Pancreas (tissue), 10 donors: ENCODE data around the gene SFXN5. TPM values are rescaled to one million over a fixed set of nuclear protein-coding genes. Genes with fewer than 3 reads are reported as not detected.

ENCODE experiments used
- ATAC-seq, 4 donors: fragments of 200-7000 bp; cut with Tn5 transposase; one replicate each; pipeline versions ENCODE4 v1.8.0 to v1.9.1; 2020; ENCODE audit warnings: mild to moderate bottlenecking in 4 of 4, moderate library complexity in 4 of 4
- DNase-seq, 6 donors: peaks; one replicate each; pipeline ENCODE4 v3.0.0-alpha.2; 2020
- FAIRE-seq: peaks from 2 replicates; lab custom pipeline; 2012; peaks lifted over from hg19 to GRCh38; lab: Jason Lieb, UNC
- H3K27ac ChIP-seq, 4 donors: fragments of 200-600 bp; sonication (generic); 1 replicate in 3 of 4; 2 replicates in 1 of 4; pipeline versions ENCODE4 v1.5.0 to v1.8.0; 2020
- H3K27me3 ChIP-seq, 4 donors: fragments of 200-600 bp; one replicate each; pipeline ENCODE4 v1.8.0; 2021
- H3K36me3 ChIP-seq, 3 donors: fragments of 200-600 bp; sonication (generic) in 1 of 3; one replicate each; pipeline versions ENCODE4 v1.5.0 to v1.8.0; 2020 to 2021
- H3K4me1 ChIP-seq, 3 donors: fragments of 200-600 bp; one replicate each; pipeline ENCODE4 v1.8.0; 2021
- H3K4me3 ChIP-seq, 4 donors: fragments of 200-600 bp; sonication (generic) in 2 of 4; one replicate each; pipeline versions ENCODE4 v1.5.0 to v1.8.0; 2020 to 2021
- H3K9me3 ChIP-seq, 4 donors: fragments of 200-600 bp; one replicate each; pipeline ENCODE4 v1.8.0; 2021
- CTCF ChIP-seq, 4 donors: fragments of 200-600 bp; sonication (generic) in 3 of 4; IDR thresholded peaks; one replicate each; pipeline versions ENCODE4 v1.5.0 to v1.8.0; 2021; ENCODE audit warnings: antibody characterized with exemption in 4 of 4
- WGBS, 2 donors: extraction: QIAGEN DNeasy Blood & Tissue Kit; methylation state at CpG; one replicate each; pipeline ENCODE4 v1.1.7; 2013; 5-methylcytosine and 5-hydroxymethylcytosine counted together
- intact Hi-C, 3 donors: fragments of 100-400 bp; cut with DNase I; formaldehyde crosslinking; loops; one replicate each; pipeline versions ENCODE4 v1.11.1 to v1.14.2; 2022
- polyA plus RNA-seq, 2 donors: library from polyadenylated mRNA; stranded (reverse); fragments of 200-250 nt; gene quantifications; one replicate each; pipeline ENCODE4 v1.2.3, GENCODE V29; 2013
- total RNA-seq, 6 donors: library from RNA; stranded (reverse); fragmentation: NEBNext Ultra II Directional in 4 of 6; extraction: Animal tissue kit (Norgen Biotek cat#: 25700) in 4 of 6; gene quantifications; one replicate each; pipeline versions ENCODE4 v1.2.1 to v1.2.4, GENCODE V29; 2021 to 2023
- donor health status: healthy with polysubstance abuse.
- donor health status: DM: no; HTN: no; CAD: no; lungs with moderate emphysema.
- donor health status: DM: no; HTN: no; CAD: no.
- donor health status: control.
- donor health status: control.
- donor health status: Bipolar disorder and iron deficiency.
- donor health status: DM: yes; HTN: yes; CAD: no.
- donor health status: DM: no; HTN: no; CAD: no.
- donor health status: DM: no; HTN: no; CAD: no.
- donor health status: DM: yes; HTN: yes; CAD: no.

SFXN5 gene
- total and polyA plus RNA-seq, 8 donors, result 2.6 to 8.4 (median 5.4) TPM

GRCh38 chr2:73082523-73083410 lies 11.3 kb upstream of the SFXN5 start:
- TF ChIP-seq CTCF (IDR thresholded peaks at IDR 0.05), result no peak
- peaks cover 0 to 9% (median 0%) of the 10 kb centered on the region in 3 donors for H3K36me3 ChIP-seq
- FAIRE-seq (no peak), ATAC-seq (no peak), DNase-seq (no peak)
- intact Hi-C loops, result loop anchor here in 2 of 3 donors (5.0 to 10.0 kb wide), 3 partner anchors 62 to 98 kb away; no protein-coding TSS in a partner anchor
- no peaks in the 10 kb centered on the region for H3K4me1 ChIP-seq
- no peaks in the 10 kb centered on the region for H3K27me3 ChIP-seq
- H3K9me3 ChIP-seq, result no peaks in the 10 kb centered on the region
- 83 to 84% methylated on average over 13 of the region's 13 CpGs for WGBS, 2 donors
- H3K27ac ChIP-seq, result no peak overlapping the region
- H3K4me3 ChIP-seq, result no peak overlapping the region

GRCh38 chr2:73081181-73081671 lies 9.7 kb upstream of the SFXN5 start:
- 87 to 88% methylated on average over 15 to 16 of the region's 16 CpGs for WGBS, 2 donors
- Histone ChIP-seq H3K4me1 (no peaks in the 10 kb centered on the region), H3K27me3 (no peaks in the 10 kb centered on the region), H3K4me3 (no peak overlapping the region), H3K9me3 (no peaks in the 10 kb centered on the region), H3K27ac (no peak overlapping the region), H3K36me3 (no peaks in the 10 kb centered on the region)
- no peak for ATAC-seq
- no peak for DNase-seq
- intact Hi-C loops, result loop anchor here in 2 of 3 donors (5.0 to 10.0 kb wide), 3 partner anchors 64 to 96 kb away; no protein-coding TSS in a partner anchor
- FAIRE-seq, result no peak
- TF ChIP-seq CTCF (IDR thresholded peaks at IDR 0.05), result no peak

GRCh38 chr2:73080321-73081131 lies 9.0 kb upstream of the SFXN5 start:
- Histone ChIP-seq H3K27ac (no peak overlapping the region), H3K9me3 (no peaks in the 10 kb centered on the region), H3K4me3 (no peak overlapping the region), H3K4me1 (no peaks in the 10 kb centered on the region), H3K27me3 (no peaks in the 10 kb centered on the region), H3K36me3 (no peaks in the 10 kb centered on the region)
- FAIRE-seq (no peak), ATAC-seq (no peak), DNase-seq (no peak)
- intact Hi-C loops, result loop anchor here in 2 of 3 donors (5.0 to 10.0 kb wide), 3 partner anchors 64 to 96 kb away; no protein-coding TSS in a partner anchor
- 85 to 87% methylated on average over 27 to 31 of the region's 31 CpGs for WGBS, 2 donors
- no peak for TF ChIP-seq CTCF (IDR thresholded peaks at IDR 0.05)

- no peak for TF ChIP-seq CTCF (IDR thresholded peaks at IDR 0.05)
Observed at GRCh38 chr2:73079636-73080035, 8.1 kb upstream of the SFXN5 start.

More at GRCh38 chr2:73079636-73080035, 8.1 kb upstream of the SFXN5 start:
- DNase-seq, result no peak
- no peaks in the 10 kb centered on the region for H3K9me3 ChIP-seq
- intact Hi-C loops, result loop anchor here in 2 of 3 donors (5.0 to 10.0 kb wide), 3 partner anchors 65 to 95 kb away; no protein-coding TSS in a partner anchor
- H3K27me3 ChIP-seq, result no peaks in the 10 kb centered on the region
- ATAC-seq, result no peak
- no peaks in the 10 kb centered on the region for H3K4me1 ChIP-seq
- WGBS, 2 donors, result 87 to 96% methylated on average over 9 of the region's 9 CpGs
- no peaks in the 10 kb centered on the region for H3K36me3 ChIP-seq
- H3K27ac ChIP-seq, result no peak overlapping the region
- no peak overlapping the region for H3K4me3 ChIP-seq
- no peak for FAIRE-seq
